ENCODE results near the gene IL16.

IL16 gene

DNA sequence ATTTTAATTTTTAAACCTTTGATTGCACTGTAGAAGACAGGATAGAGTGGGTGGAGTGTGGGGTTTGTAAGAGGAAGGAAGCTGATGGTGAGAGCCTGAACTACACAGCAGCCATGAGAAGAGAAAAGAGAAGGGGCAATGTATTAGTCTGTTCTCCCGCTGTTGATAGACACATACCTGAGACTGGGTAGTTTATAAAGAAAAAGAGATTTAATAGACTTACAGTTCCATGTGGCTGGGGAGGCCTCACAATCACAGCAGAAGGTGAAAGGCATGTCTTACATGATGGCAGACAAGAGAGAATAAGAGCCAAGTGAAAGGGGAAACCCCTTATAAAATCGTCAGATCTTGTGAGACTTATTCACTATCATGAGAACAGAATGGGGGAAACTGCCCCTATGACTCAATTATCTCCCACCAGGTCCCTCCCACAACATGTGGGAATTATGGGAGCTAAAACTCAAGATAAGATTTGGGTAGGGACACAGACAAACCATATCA is 90.0 kb downstream of the IL16 start:
- Histone ChIP-seq H4K20me1 (no peaks in the 10 kb centered on the region), H3K9ac (peak overlapping the region in 9 of 11 experiments; percentile 22 to 73 (median 54); a peak in 14 of 22 replicates), H3K9me3 (replicated peaks in 1 of 11) (peaks cover 0 to 33% (median 0%) of the 10 kb centered on the region in 11 experiments; a peak in 5 of 22 replicates), H3K4me3 (peak overlapping the region in 7 of 10 experiments; percentile 10 to 49 (median 19); a peak in 8 of 20 replicates), H3K4me1 (peaks cover 62 to 91% (median 74%) of the 10 kb centered on the region in 10 experiments), H3K27ac (peak overlapping the region; percentile 42 to 83 (median 77); a peak in 21 of 22 replicates), H3K27me3 (no peaks in the 10 kb centered on the region), H3K4me2 (peak overlapping the region; percentile 77 to 88 (median 78)), H3K36me3 (no peaks in the 10 kb centered on the region)
- TF ChIP-seq Cebpa-rat (IDR thresholded peaks at IDR 0.05), result no peak

DNA sequence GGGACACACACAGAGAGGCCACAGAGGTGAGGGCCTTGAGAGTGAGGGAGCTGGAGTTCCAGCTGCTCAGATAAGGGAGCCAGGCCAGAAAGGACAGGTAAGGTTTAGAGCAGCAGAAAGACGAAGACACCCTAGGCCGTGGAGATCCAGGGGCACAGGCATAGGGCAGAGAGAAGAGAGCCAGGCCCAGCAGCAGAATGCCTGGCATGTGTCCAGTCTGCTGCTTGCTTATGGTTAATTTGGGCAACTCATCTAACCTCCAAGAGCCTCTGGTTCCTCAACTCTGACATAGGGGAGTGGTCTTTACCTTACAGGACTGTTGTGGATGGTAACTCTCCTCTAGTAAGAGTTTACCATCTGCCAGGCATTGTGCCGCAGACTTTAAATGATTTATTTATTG is 91.4 kb downstream of the IL16 start:
- Histone ChIP-seq H3K4me2 (peak overlapping the region; percentile 77 to 88 (median 78); a peak in 21 of 22 replicates), H3K9me3 (replicated peaks in 1 of 11) (peaks cover 0 to 33% (median 0%) of the 10 kb centered on the region in 11 experiments; a peak in 5 of 22 replicates), H4K20me1 (no peaks in the 10 kb centered on the region), H3K4me3 (no peak overlapping the region), H3K4me1 (peaks cover 67 to 91% (median 77%) of the 10 kb centered on the region in 10 experiments), H3K27ac (peak overlapping the region in 10 of 11 experiments; percentile 7 to 83 (median 78); a peak in 14 of 22 replicates), H3K9ac (no peak overlapping the region), H3K36me3 (no peaks in the 10 kb centered on the region), H3K27me3 (no peaks in the 10 kb centered on the region)
- TF ChIP-seq Cebpa-rat (IDR thresholded peaks at IDR 0.05), result no peak

DNA sequence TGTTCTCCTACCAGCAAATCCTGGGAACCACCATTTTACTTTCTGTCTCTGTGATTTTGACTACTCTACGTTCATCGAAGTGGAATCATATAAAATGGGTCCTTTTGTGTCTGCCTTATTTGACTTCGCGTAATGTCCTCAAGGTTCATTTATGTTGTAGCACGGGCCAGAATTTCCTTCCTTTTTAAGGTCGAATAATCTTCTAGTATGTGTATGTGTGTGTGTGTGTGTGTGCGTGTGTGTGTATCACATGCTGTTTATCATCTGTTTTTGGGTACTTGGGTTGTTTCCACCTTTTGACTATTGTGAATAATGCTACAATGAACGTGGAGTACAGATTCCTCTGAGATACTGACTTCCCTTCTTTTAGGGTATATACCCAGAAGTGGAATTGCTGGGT is 91.9 kb downstream of the IL16 start:
- no peak overlapping the region for H3K4me3 ChIP-seq
- H3K9ac ChIP-seq, result no peak overlapping the region
- H3K9me3 ChIP-seq (replicated peaks in 1 of 11), result peaks cover 0 to 33% (median 0%) of the 10 kb centered on the region in 11 experiments; a peak in 5 of 22 replicates
- no peaks in the 10 kb centered on the region for H4K20me1 ChIP-seq
- peak overlapping the region in 4 of 11 experiments; percentile 12 to 83 (median 48); a peak in 4 of 22 replicates for H3K27ac ChIP-seq
- no peak for TF ChIP-seq Cebpa-rat (IDR thresholded peaks at IDR 0.05)
- no peaks in the 10 kb centered on the region for H3K36me3 ChIP-seq
- H3K4me2 ChIP-seq, result peak overlapping the region; percentile 77 to 88 (median 78); a peak in 21 of 22 replicates
- H3K4me1 ChIP-seq, result peaks cover 72 to 94% (median 81%) of the 10 kb centered on the region in 10 experiments
- H3K27me3 ChIP-seq, result no peaks in the 10 kb centered on the region

DNA sequence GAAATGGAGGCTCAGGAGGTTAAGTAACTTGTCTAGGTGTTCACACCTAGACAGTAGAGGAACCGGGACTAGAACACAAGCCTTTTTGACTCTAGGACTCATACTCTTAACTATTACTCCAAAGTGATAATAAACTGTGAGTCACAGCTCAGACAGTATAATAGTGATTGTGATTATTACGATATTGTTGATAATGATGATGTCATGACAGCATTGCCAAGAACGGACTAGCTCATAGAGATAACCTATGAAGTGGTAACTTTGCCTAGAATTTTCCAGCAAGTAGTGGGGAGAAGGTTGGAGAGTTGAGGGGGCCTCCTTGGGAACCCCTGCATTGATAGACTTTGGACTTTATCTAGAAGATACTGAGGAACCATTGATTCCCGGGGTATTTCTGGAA is 93.2 kb downstream of the IL16 start:
- Histone ChIP-seq H3K36me3 (no peaks in the 10 kb centered on the region), H3K9me3 (replicated peaks in 1 of 11) (peaks cover 0 to 33% (median 0%) of the 10 kb centered on the region in 11 experiments; a peak in 5 of 22 replicates), H3K27ac (peak overlapping the region in 2 of 11 experiments; percentile 8 to 14; a peak in 2 of 22 replicates), H4K20me1 (no peaks in the 10 kb centered on the region), H3K27me3 (no peaks in the 10 kb centered on the region), H3K4me1 (peaks cover 75 to 94% (median 84%) of the 10 kb centered on the region in 10 experiments), H3K4me2 (no peak overlapping the region), H3K4me3 (no peak overlapping the region), H3K9ac (no peak overlapping the region)
- TF ChIP-seq Cebpa-rat (IDR thresholded peaks at IDR 0.05), result no peak

DNA sequence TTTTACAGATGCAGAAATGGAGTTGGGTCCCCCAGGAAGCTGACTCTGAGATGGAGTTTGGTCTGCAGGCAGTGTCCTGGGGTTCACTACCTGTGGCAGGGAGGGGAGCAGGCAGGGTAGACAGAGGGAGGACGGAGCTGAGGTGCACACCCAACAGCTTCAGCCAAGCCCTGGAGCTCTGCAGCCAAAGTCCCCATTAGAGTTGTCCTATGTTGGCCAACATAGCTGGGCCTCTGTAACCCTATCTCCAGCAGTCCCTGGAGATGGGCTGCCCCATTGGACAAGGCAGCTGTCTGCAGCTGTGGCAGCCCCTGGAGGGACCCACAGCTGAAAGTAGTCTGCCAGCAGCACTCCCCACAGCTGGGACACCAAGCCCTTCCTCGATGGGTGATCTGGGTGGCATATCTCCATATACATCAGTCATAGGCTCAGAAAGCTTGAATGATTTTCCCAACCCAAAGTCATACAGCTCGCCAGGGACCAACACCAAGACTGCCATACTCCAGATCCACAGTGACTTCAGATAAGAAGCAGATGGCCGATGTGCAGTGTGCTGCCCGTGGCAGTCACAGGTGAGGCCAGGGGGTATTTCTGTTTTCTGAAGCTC is 95.3 kb downstream of the IL16 start:
- Histone ChIP-seq H3K4me2 (peak overlapping the region; percentile 90 to 100 (median 98)), H3K4me1 (peaks cover 72 to 93% (median 81%) of the 10 kb centered on the region in 10 experiments), H3K9me3 (replicated peaks in 1 of 11) (peaks cover 0 to 22% (median 0%) of the 10 kb centered on the region in 11 experiments; a peak in 5 of 22 replicates), H3K9ac (peak overlapping the region in 8 of 11 experiments; percentile 78 to 87 (median 84); a peak in 12 of 22 replicates), H3K27me3 (no peaks in the 10 kb centered on the region), H4K20me1 (no peaks in the 10 kb centered on the region), H3K4me3 (peak overlapping the region in 7 of 10 experiments; percentile 45 to 70 (median 53); a peak in 10 of 20 replicates), H3K27ac (peak overlapping the region in 9 of 11 experiments; percentile 86 to 98 (median 95); a peak in 17 of 22 replicates), H3K36me3 (no peaks in the 10 kb centered on the region)
- no peak for TF ChIP-seq Cebpa-rat (IDR thresholded peaks at IDR 0.05)

DNA sequence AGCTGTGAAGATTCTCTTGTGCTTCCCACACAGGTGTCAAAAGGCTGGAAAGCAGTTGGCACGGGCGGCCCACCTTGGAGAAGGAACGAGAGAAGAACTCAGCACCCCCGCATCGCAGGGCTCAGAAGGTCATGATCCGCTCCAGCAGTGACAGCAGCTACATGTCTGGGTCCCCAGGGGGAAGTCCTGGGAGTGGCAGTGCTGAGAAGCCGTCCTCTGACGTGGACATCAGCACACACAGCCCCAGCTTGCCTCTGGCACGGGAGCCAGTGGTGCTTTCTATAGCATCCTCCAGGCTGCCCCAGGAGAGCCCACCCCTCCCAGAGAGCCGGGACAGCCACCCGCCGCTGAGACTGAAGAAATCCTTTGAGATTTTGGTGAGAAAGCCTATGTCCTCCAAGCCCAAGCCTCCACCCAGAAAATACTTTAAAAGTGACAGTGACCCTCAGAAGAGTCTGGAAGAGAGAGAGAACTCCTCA is 95.9 kb downstream of the IL16 start:
- H3K9ac ChIP-seq, result peak overlapping the region in 10 of 11 experiments; percentile 50 to 87 (median 82); a peak in 20 of 22 replicates
- no peak for TF ChIP-seq Cebpa-rat (IDR thresholded peaks at IDR 0.05)
- peaks cover 0 to 16% (median 0%) of the 10 kb centered on the region in 11 experiments; a peak in 4 of 22 replicates for H3K9me3 ChIP-seq (replicated peaks in 1 of 11)
- peak overlapping the region; percentile 90 to 100 (median 98) for H3K4me2 ChIP-seq
- peaks cover 72 to 93% (median 81%) of the 10 kb centered on the region in 10 experiments for H3K4me1 ChIP-seq
- peak overlapping the region in 10 of 11 experiments; percentile 48 to 98 (median 94); a peak in 20 of 22 replicates for H3K27ac ChIP-seq
- no peaks in the 10 kb centered on the region for H3K27me3 ChIP-seq
- no peaks in the 10 kb centered on the region for H3K36me3 ChIP-seq
- H4K20me1 ChIP-seq, result no peaks in the 10 kb centered on the region
- peak overlapping the region in 9 of 10 experiments; percentile 0 to 70 (median 50); a peak in 16 of 20 replicates for H3K4me3 ChIP-seq

DNA sequence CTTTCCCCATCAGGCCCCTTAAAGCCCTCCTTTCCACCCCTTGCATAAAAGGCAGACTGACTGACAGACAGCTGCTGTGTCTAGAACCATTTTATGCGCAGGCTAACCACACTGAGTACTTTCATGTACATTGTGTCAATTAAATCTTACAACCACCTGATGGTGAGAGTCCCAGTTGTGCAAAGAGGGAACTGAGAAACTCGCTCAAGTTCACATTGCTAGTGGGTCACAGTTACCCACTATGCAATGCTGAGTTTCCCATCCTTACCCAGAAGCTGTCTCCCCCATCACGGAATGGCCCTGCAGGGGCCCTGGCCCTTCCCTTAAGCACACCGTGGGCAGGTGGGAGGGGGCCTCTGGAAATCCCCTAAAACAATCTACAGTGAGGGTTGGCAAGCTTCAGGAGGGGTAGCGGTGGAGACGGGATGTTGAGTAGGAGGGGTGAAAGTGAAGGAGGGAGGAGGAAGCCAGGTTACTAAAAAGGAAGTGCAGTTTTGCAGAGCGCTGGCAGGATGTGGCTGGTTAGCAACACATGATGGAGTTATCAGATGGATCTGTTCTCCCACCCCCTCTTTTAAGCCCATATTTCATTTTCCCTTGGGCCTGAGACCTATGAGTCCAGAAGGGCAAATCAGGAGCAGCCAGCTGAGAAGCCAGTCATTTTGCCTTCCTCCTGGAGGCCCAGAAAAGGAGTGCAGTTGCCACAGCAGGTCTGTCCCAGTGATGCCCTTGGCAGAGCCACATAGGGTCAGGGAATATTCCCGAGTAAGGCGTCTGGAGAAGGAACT is 97.2 kb downstream of the IL16 start:
- Histone ChIP-seq H3K4me1 (peaks cover 72 to 93% (median 81%) of the 10 kb centered on the region in 10 experiments), H3K9ac (peak overlapping the region in 10 of 11 experiments; percentile 39 to 87 (median 82); a peak in 20 of 22 replicates), H3K36me3 (peaks cover 0 to 9% (median 0%) of the 10 kb centered on the region in 11 experiments; a peak in 3 of 22 replicates), H3K27ac (peak overlapping the region; percentile 32 to 98 (median 92); a peak in 21 of 22 replicates), H4K20me1 (no peaks in the 10 kb centered on the region), H3K4me3 (peak overlapping the region in 9 of 10 experiments; percentile 35 to 70 (median 50); a peak in 17 of 20 replicates), H3K27me3 (no peaks in the 10 kb centered on the region), H3K4me2 (peak overlapping the region; percentile 90 to 100 (median 98)), H3K9me3 (replicated peaks in 1 of 11) (peaks cover 0 to 5% (median 0%) of the 10 kb centered on the region in 11 experiments; a peak in 3 of 22 replicates)
- TF ChIP-seq Cebpa-rat (IDR thresholded peaks at IDR 0.05), result peak in 6 of 11 experiments; percentile 22 to 81 (median 60); a peak in 10 of 22 replicates

DNA sequence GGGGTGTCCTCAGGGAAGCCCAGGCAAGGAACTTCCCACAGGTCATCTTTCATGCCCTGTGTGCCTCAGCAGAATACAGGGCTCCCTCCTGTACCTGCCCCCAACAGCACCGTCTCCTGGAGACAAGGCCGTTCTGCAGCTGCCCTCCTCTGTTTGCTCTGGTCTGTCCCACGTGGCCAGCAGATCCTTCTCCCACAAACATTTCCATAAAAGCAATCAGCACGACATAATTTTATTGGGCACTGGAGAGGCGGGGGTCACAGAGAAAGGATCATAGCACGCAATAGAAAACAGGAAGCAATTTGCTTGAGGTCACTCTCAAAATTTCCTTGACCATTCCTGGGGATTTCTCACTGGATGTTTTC is 97.8 kb downstream of the IL16 start:
- Histone ChIP-seq H3K4me1 (peaks cover 74 to 95% (median 84%) of the 10 kb centered on the region in 10 experiments), H3K27ac (peak overlapping the region; percentile 32 to 98 (median 92); a peak in 21 of 22 replicates), H3K36me3 (peaks cover 0 to 14% (median 4%) of the 10 kb centered on the region in 11 experiments; a peak in 10 of 22 replicates), H3K4me3 (peak overlapping the region in 9 of 10 experiments; percentile 35 to 70 (median 50); a peak in 17 of 20 replicates), H3K9ac (peak overlapping the region in 10 of 11 experiments; percentile 39 to 87 (median 82); a peak in 20 of 22 replicates), H3K27me3 (no peaks in the 10 kb centered on the region), H4K20me1 (peaks cover 0 to 5% (median 0%) of the 10 kb centered on the region in 11 experiments; a peak in 5 of 22 replicates), H3K9me3 (replicated peaks in 1 of 11) (no peaks in the 10 kb centered on the region), H3K4me2 (peak overlapping the region; percentile 90 to 100 (median 98))
- no peak for TF ChIP-seq Cebpa-rat (IDR thresholded peaks at IDR 0.05)
